GM12875 (cell line): ENCODE results near the gene MICAL3.

Source experiments
- H3K4me3 ChIP-seq: one replicate; pipeline ENCODE4 v1.5.1; 2011; ENCODE audit warnings: low read depth, low read length, control low read depth
- CTCF ChIP-seq: IDR thresholded peaks from 2 replicates; pipeline ENCODE4 v1.5.1; 2011; ENCODE audit warnings: low read depth, mild to moderate bottlenecking, control low read depth, inconsistent platforms, low read length, moderate library complexity, borderline replicate concordance; ENCODE audit not compliant: insufficient read depth

Gene MICAL3

GRCh38 chr22:17914474-17914873 lies 109.9 kb downstream of the MICAL3 start:
- H3K4me3 ChIP-seq = no peak overlapping the region
- no peak for TF ChIP-seq CTCF

GRCh38 chr22:17913801-17914347 lies 110.5 kb downstream of the MICAL3 start:
- TF ChIP-seq CTCF = no peak
- no peak overlapping the region for H3K4me3 ChIP-seq

GRCh38 chr22:17912945-17913721 lies 111.2 kb downstream of the MICAL3 start:
- no peak for TF ChIP-seq CTCF
- no peak overlapping the region for H3K4me3 ChIP-seq

- H3K4me3 ChIP-seq = no peak overlapping the region
- no peak for TF ChIP-seq CTCF
Observed at GRCh38 chr22:17911887-17912286, 112.5 kb downstream of the MICAL3 start.

GRCh38 chr22:17911312-17911705 lies 113.1 kb downstream of the MICAL3 start:
- no peak for TF ChIP-seq CTCF
- no peak overlapping the region for H3K4me3 ChIP-seq

GRCh38 chr22:17910561-17911311 lies 113.6 kb downstream of the MICAL3 start:
- no peak overlapping the region for H3K4me3 ChIP-seq
- no peak for TF ChIP-seq CTCF
